ENCODE results near the gene RTP3. TPM values are rescaled to one million over a fixed set of nuclear protein-coding genes. Genes with fewer than 3 reads are reported as not detected.

RTP3 gene
- total and polyA plus RNA-seq, 2 experiments from 2014 or later, result 0.16 TPM; not detected in 1

DNA sequence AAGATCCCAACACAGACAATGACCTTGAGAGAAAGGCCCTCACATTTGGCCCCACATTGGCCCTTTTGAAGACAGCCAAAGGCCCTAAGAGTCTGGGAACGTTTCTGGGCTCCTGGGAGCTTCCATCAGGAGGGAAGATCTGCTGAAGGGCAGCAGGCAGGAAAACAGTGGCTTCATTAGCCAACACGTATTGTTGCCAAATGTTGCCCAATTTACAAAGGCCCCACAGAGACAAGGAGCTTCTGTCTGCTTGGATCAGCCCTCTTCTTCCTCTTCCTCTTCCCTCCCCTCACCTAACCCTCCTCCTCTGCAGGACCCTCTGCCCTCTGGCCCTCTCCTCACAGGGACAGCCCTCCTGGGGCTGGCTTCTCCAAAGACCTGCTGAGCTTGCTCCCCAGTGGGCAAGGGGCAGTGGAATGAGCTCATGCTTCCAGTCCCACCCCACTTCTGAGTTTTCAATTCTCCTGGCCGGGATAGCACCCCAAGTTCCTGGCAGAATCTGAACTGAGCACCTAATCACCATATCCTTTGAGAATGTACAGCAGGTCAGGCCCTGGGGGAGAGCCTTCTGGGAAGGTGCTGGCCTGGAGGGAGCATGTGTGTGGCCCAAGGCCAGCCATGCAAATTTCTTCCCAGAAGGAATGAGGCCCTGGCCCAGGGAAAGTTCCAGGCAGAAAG, 28.0 kb upstream of the RTP3 start (continued):
- TF ChIP-seq, protein P1, sequence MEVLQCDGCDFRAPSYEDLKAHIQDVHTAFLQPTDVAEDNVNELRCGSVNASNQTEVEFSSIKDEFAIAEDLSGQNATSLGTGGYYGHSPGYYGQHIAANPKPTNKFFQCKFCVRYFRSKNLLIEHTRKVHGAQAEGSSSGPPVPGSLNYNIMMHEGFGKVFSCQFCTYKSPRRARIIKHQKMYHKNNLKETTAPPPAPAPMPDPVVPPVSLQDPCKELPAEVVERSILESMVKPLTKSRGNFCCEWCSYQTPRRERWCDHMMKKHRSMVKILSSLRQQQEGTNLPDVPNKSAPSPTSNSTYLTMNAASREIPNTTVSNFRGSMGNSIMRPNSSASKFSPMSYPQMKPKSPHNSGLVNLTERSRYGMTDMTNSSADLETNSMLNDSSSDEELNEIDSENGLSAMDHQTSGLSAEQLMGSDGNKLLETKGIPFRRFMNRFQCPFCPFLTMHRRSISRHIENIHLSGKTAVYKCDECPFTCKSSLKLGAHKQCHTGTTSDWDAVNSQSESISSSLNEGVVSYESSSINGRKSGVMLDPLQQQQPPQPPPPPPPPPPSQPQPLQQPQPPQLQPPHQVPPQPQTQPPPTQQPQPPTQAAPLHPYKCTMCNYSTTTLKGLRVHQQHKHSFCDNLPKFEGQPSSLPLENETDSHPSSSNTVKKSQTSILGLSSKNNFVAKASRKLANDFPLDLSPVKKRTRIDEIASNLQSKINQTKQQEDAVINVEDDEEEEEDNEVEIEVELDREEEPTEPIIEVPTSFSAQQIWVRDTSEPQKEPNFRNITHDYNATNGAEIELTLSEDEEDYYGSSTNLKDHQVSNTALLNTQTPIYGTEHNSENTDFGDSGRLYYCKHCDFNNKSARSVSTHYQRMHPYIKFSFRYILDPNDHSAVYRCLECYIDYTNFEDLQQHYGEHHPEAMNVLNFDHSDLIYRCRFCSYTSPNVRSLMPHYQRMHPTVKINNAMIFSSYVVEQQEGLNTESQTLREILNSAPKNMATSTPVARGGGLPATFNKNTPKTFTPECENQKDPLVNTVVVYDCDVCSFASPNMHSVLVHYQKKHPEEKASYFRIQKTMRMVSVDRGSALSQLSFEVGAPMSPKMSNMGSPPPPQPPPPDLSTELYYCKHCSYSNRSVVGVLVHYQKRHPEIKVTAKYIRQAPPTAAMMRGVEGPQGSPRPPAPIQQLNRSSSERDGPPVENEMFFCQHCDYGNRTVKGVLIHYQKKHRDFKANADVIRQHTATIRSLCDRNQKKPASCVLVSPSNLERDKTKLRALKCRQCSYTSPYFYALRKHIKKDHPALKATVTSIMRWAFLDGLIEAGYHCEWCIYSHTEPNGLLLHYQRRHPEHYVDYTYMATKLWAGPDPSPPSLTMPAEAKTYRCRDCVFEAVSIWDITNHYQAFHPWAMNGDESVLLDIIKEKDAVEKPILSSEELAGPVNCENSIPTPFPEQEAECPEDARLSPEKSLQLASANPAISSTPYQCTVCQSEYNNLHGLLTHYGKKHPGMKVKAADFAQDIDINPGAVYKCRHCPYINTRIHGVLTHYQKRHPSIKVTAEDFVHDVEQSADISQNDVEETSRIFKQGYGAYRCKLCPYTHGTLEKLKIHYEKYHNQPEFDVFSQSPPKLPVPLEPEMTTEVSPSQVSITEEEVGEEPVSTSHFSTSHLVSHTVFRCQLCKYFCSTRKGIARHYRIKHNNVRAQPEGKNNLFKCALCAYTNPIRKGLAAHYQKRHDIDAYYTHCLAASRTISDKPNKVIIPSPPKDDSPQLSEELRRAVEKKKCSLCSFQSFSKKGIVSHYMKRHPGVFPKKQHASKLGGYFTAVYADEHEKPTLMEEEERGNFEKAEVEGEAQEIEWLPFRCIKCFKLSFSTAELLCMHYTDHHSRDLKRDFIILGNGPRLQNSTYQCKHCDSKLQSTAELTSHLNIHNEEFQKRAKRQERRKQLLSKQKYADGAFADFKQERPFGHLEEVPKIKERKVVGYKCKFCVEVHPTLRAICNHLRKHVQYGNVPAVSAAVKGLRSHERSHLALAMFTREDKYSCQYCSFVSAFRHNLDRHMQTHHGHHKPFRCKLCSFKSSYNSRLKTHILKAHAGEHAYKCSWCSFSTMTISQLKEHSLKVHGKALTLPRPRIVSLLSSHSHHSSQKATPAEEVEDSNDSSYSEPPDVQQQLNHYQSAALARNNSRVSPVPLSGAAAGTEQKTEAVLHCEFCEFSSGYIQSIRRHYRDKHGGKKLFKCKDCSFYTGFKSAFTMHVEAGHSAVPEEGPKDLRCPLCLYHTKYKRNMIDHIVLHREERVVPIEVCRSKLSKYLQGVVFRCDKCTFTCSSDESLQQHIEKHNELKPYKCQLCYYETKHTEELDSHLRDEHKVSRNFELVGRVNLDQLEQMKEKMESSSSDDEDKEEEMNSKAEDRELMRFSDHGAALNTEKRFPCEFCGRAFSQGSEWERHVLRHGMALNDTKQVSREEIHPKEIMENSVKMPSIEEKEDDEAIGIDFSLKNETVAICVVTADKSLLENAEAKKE (CRISPR knock-in tag; IDR thresholded peaks at IDR 0.05), result no peak
- TF ChIP-seq, protein P2, sequence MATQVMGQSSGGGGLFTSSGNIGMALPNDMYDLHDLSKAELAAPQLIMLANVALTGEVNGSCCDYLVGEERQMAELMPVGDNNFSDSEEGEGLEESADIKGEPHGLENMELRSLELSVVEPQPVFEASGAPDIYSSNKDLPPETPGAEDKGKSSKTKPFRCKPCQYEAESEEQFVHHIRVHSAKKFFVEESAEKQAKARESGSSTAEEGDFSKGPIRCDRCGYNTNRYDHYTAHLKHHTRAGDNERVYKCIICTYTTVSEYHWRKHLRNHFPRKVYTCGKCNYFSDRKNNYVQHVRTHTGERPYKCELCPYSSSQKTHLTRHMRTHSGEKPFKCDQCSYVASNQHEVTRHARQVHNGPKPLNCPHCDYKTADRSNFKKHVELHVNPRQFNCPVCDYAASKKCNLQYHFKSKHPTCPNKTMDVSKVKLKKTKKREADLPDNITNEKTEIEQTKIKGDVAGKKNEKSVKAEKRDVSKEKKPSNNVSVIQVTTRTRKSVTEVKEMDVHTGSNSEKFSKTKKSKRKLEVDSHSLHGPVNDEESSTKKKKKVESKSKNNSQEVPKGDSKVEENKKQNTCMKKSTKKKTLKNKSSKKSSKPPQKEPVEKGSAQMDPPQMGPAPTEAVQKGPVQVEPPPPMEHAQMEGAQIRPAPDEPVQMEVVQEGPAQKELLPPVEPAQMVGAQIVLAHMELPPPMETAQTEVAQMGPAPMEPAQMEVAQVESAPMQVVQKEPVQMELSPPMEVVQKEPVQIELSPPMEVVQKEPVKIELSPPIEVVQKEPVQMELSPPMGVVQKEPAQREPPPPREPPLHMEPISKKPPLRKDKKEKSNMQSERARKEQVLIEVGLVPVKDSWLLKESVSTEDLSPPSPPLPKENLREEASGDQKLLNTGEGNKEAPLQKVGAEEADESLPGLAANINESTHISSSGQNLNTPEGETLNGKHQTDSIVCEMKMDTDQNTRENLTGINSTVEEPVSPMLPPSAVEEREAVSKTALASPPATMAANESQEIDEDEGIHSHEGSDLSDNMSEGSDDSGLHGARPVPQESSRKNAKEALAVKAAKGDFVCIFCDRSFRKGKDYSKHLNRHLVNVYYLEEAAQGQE (IDR thresholded peaks at IDR 0.05; ENCODE audit: unreplicated experiment), result no peak

DNA sequence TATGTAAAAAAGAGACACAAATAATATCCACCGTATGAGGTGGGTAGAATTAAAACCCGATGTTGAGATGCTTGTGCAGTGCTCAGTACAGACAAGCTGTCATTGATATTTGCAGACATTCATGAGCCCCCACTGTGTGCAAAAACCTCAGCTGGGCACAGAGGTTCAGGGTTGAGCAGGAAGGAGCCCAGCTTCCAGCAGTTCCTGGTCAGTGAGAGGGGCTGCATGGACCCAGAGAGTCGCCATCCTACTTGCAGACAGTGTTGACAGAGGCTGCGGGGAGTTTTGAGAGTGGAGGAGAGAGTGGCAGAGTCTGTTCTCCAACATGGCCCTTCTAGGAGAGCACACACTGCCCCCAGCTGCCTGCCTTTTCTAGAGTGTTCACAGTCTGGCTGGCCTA, 26.9 kb upstream of the RTP3 start:
- no peaks in the 10 kb centered on the region for H3K4me1 Mint-ChIP-seq
- Histone ChIP-seq H2AFZ (no peak overlapping the region), H3K9me2 (ENCODE audit: insufficient read depth) (peaks cover 4% of the 10 kb centered on the region; the same call in 1 of the 2 replicates), H3K4me1 (ENCODE audit: insufficient read depth) (no peaks in the 10 kb centered on the region), H3K27ac (ENCODE audit: low read depth) (no peak overlapping the region), H3F3A (replicated peaks; ENCODE audit: low read depth) (no peaks in the 10 kb centered on the region), H3K79me2 (replicated peaks; ENCODE audit: insufficient read depth) (no peaks in the 10 kb centered on the region), H3K27me3 (ENCODE audit: insufficient read depth) (peaks cover 9% of the 10 kb centered on the region), H3K4me3 (no peak overlapping the region), H3K4me2 (no peak overlapping the region), H4K20me1 (replicated peaks; ENCODE audit: insufficient read depth) (no peaks in the 10 kb centered on the region), H3K36me3 (ENCODE audit: insufficient read depth) (peaks cover 2% of the 10 kb centered on the region; the same call in 1 of the 2 replicates)
- TF ChIP-seq JUNB (IDR thresholded peaks at IDR 0.05; ENCODE audit: unreplicated experiment), result no peak
- no peak for TF ChIP-seq CREB1 (CRISPR knock-in tag; IDR thresholded peaks at IDR 0.05; ENCODE audit: low read depth)
- no peak for TF ChIP-seq NANOG (IDR thresholded peaks at IDR 0.05; ENCODE audit: borderline replicate concordance)
- DNase-seq (ENCODE audit: low spot score), result no peak
- no peak for ATAC-seq
- no peak overlapping the region for H3K27ac Mint-ChIP-seq
- H3K9me3 Mint-ChIP-seq, result peaks cover 12% of the 10 kb centered on the region; the same call in 2 of the 3 replicates
- H3K36me3 Mint-ChIP-seq (ENCODE audit: low read depth), result no peaks in the 10 kb centered on the region; the same call in 2 of the 3 replicates
- H3K4me3 Mint-ChIP-seq, result no peak overlapping the region
- H3K27me3 Mint-ChIP-seq (ENCODE audit: insufficient read depth, low read depth, poor library complexity), result peaks cover 10% of the 10 kb centered on the region

All from GM23338 (cell line).